NCI-H446 (cell line): Measurements from ENCODE around the gene TUBGCP3.

ENCODE experiments used
- DNase-seq, 2 experiments: peaks; one replicate each; lab custom pipeline; 2025; lab: John Stamatoyannopoulos, UW

TUBGCP3 gene

GRCh38 chr13:112452380-112453206, 135.4 kb downstream of the TUBGCP3 start:
- no peak for DNase-seq

GRCh38 chr13:112451512-112452379, 136.2 kb downstream of the TUBGCP3 start:
- DNase-seq = no peak

GRCh38 chr13:112450904-112451240, 137.1 kb downstream of the TUBGCP3 start:
- no peak for DNase-seq

GRCh38 chr13:112450118-112450903, 137.6 kb downstream of the TUBGCP3 start:
- no peak for DNase-seq

GRCh38 chr13:112449545-112449930, 138.4 kb downstream of the TUBGCP3 start:
- no peak for DNase-seq

- no peak for DNase-seq
Measured at GRCh38 chr13:112448621-112449544, 139.1 kb downstream of the TUBGCP3 start.

GRCh38 chr13:112447761-112448603, 140.0 kb downstream of the TUBGCP3 start:
- no peak for DNase-seq

GRCh38 chr13:112447306-112447705, 140.6 kb downstream of the TUBGCP3 start:
- DNase-seq = no peak

GRCh38 chr13:112446867-112447266, 141.1 kb downstream of the TUBGCP3 start:
- DNase-seq = no peak

GRCh38 chr13:112446347-112446861, 141.5 kb downstream of the TUBGCP3 start:
- no peak for DNase-seq

- no peak for DNase-seq
Measured at GRCh38 chr13:112445411-112446271, 142.3 kb downstream of the TUBGCP3 start.

- DNase-seq = no peak
Measured at GRCh38 chr13:112444416-112445399, 143.2 kb downstream of the TUBGCP3 start.

GRCh38 chr13:112443995-112444311, 144.0 kb downstream of the TUBGCP3 start:
- DNase-seq = peak in 1 of 2 experiments; percentile 6

GRCh38 chr13:112443191-112443994, 144.6 kb downstream of the TUBGCP3 start:
- DNase-seq = no peak

GRCh38 chr13:112442483-112443090, 145.4 kb downstream of the TUBGCP3 start:
- DNase-seq = no peak

- DNase-seq = no peak
Measured at GRCh38 chr13:112441779-112442310, 146.1 kb downstream of the TUBGCP3 start.
